ENCODE measurements around the gene CACNA1A. TPM values are rescaled to one million over a fixed set of nuclear protein-coding genes. Genes with fewer than 3 reads are reported as not detected.

The CACNA1A gene
- total and polyA plus RNA-seq, 2 of the 13 experiments (the other 11 are each of a cell fraction or from before 2014, with no cell fraction given), result not detected

DNA sequence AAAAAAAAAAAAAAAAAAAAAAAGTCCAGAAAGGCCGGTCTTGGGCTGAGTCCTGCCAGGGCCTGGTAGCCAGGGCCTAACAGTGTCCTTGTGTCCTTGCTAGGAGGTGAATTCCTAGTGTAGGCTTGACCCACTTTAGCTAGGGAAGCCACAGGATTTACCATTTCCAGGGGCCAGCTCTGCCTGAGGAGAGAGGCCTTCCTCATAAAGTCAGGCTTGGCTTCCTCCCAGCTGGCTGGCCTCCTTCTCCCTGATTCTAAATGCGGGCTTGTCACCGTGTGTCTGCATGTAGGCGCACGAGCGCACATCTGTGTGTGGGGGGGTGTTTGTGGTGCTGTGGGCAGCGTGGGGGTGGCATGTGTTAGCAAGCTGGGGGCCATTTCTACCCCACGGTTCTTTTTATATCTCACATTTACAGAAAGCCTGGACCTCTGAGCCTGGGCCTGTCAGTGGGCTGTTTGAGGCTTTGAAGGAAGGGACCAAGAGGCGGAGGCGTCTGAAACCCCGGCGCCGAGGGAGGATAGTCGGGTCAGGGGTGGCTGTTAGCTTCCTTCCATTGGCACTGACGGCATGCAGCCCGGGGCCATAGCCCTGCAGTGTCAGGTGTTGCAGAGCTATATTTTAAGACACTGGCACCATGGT, 324.4 kb downstream of the CACNA1A start (continued):
- TF ChIP-seq RORA (CRISPR knock-in tag; IDR thresholded peaks at IDR 0.05), result no peak
- TF ChIP-seq ZNF460 (CRISPR knock-in tag; IDR thresholded peaks at IDR 0.05; ENCODE audit: borderline replicate concordance), result no peak
- no peak for TF ChIP-seq ATF5 (CRISPR knock-in tag; IDR thresholded peaks at IDR 0.05; ENCODE audit: low read depth)
- TF ChIP-seq, protein P1, sequence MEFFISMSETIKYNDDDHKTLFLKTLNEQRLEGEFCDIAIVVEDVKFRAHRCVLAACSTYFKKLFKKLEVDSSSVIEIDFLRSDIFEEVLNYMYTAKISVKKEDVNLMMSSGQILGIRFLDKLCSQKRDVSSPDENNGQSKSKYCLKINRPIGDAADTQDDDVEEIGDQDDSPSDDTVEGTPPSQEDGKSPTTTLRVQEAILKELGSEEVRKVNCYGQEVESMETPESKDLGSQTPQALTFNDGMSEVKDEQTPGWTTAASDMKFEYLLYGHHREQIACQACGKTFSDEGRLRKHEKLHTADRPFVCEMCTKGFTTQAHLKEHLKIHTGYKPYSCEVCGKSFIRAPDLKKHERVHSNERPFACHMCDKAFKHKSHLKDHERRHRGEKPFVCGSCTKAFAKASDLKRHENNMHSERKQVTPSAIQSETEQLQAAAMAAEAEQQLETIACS (CRISPR knock-in tag; IDR thresholded peaks at IDR 0.05), result no peak
- TF ChIP-seq FOXA3 (CRISPR knock-in tag; IDR thresholded peaks at IDR 0.05), result no peak
- no peak for TF ChIP-seq ZNF232 (CRISPR knock-in tag; IDR thresholded peaks at IDR 0.05; ENCODE audit: borderline replicate concordance)
- TF ChIP-seq, protein P2, sequence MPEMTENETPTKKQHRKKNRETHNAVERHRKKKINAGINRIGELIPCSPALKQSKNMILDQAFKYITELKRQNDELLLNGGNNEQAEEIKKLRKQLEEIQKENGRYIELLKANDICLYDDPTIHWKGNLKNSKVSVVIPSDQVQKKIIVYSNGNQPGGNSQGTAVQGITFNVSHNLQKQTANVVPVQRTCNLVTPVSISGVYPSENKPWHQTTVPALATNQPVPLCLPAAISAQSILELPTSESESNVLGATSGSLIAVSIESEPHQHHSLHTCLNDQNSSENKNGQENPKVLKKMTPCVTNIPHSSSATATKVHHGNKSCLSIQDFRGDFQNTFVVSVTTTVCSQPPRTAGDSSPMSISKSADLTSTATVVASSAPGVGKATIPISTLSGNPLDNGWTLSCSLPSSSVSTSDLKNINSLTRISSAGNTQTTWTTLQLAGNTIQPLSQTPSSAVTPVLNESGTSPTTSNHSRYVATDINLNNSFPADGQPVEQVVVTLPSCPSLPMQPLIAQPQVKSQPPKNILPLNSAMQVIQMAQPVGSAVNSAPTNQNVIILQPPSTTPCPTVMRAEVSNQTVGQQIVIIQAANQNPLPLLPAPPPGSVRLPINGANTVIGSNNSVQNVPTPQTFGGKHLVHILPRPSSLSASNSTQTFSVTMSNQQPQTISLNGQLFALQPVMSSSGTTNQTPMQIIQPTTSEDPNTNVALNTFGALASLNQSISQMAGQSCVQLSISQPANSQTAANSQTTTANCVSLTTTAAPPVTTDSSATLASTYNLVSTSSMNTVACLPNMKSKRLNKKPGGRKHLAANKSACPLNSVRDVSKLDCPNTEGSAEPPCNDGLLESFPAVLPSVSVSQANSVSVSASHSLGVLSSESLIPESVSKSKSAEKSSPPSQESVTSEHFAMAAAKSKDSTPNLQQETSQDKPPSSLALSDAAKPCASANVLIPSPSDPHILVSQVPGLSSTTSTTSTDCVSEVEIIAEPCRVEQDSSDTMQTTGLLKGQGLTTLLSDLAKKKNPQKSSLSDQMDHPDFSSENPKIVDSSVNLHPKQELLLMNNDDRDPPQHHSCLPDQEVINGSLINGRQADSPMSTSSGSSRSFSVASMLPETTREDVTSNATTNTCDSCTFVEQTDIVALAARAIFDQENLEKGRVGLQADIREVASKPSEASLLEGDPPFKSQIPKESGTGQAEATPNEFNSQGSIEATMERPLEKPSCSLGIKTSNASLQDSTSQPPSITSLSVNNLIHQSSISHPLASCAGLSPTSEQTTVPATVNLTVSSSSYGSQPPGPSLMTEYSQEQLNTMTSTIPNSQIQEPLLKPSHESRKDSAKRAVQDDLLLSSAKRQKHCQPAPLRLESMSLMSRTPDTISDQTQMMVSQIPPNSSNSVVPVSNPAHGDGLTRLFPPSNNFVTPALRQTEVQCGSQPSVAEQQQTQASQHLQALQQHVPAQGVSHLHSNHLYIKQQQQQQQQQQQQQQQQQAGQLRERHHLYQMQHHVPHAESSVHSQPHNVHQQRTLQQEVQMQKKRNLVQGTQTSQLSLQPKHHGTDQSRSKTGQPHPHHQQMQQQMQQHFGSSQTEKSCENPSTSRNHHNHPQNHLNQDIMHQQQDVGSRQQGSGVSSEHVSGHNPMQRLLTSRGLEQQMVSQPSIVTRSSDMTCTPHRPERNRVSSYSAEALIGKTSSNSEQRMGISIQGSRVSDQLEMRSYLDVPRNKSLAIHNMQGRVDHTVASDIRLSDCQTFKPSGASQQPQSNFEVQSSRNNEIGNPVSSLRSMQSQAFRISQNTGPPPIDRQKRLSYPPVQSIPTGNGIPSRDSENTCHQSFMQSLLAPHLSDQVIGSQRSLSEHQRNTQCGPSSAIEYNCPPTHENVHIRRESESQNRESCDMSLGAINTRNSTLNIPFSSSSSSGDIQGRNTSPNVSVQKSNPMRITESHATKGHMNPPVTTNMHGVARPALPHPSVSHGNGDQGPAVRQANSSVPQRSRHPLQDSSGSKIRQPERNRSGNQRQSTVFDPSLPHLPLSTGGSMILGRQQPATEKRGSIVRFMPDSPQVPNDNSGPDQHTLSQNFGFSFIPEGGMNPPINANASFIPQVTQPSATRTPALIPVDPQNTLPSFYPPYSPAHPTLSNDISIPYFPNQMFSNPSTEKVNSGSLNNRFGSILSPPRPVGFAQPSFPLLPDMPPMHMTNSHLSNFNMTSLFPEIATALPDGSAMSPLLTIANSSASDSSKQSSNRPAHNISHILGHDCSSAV (CRISPR knock-in tag; IDR thresholded peaks at IDR 0.05; ENCODE audit: borderline replicate concordance), result no peak
- TF ChIP-seq TSC22D2 (CRISPR knock-in tag; IDR thresholded peaks at IDR 0.05; ENCODE audit: borderline replicate concordance), result no peak
- TF ChIP-seq, protein P3, sequence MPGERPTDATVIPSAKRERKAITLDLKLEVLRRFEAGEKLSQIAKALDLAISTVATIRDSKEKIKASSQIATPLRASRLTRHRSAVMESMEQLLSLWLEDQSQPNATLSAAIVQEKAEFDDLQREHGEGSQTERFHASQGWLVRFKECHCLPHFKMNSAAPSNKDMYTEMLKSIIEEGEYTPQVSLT (CRISPR knock-in tag; IDR thresholded peaks at IDR 0.05; ENCODE audit: borderline replicate concordance, low read depth), result no peak
- TF ChIP-seq ZNF501 (CRISPR knock-in tag; IDR thresholded peaks at IDR 0.05), result 0 out of 2 replicates have a peak, but pooled peaks have one; percentile 16
- no peak for TF ChIP-seq REPIN1 (CRISPR knock-in tag; IDR thresholded peaks at IDR 0.05; ENCODE audit: borderline replicate concordance, low read depth)
- no peak for TF ChIP-seq ZNF772 (CRISPR knock-in tag; IDR thresholded peaks at IDR 0.05)

All from HepG2 (cell line).